Adrenal gland (tissue), 12 donors: ENCODE results near the gene PRX. TPM values are rescaled to one million over a fixed set of nuclear protein-coding genes. Genes with fewer than 3 reads are reported as not detected.

Experiments
- DNase-seq, 7 donors: peaks; one replicate each; pipeline ENCODE4 v3.0.0-alpha.2; 2019 to 2020
- H3K27ac ChIP-seq, 5 donors: fragments of 200-600 bp; sonication (generic) in 4 of 5; 1 replicate in 3 of 5; 2 replicates in 2 of 5; pipeline versions ENCODE4 v1.5.1 to v1.8.0; 2016 to 2020; ENCODE audit warnings: mild to moderate bottlenecking in 1 of 5
- H3K27me3 ChIP-seq: fragments of 200-600 bp; 2 replicates; pipeline ENCODE4 v1.8.0; 2021
- H3K36me3 ChIP-seq, 2 donors: fragments of 200-600 bp; replicated peaks in 1 of 2; 1 replicate in 1 of 2; 2 replicates in 1 of 2; pipeline versions ENCODE4 v1.5.1 to v1.8.0; 2018 to 2022
- H3K4me1 ChIP-seq, 2 donors: fragments of 200-600 bp; replicated peaks in 1 of 2; 1 replicate in 1 of 2; 2 replicates in 1 of 2; pipeline versions ENCODE4 v1.5.1 to v1.8.0; 2018 to 2021
- H3K4me3 ChIP-seq, 4 donors: fragments of 200-600 bp; sonication (generic) in 3 of 4; one replicate each; pipeline ENCODE4 v1.5.1; 2016 to 2018
- H3K9me3 ChIP-seq, 3 donors: fragments of 200-600 bp; sonication (generic) in 1 of 3; replicated peaks in 1 of 3; 1 replicate in 2 of 3; 2 replicates in 1 of 3; pipeline versions ENCODE4 v1.5.1 to v1.8.0; 2016 to 2021
- POLR2A ChIP-seq, 2 donors: fragments of 450-650 bp; IDR thresholded peaks; one replicate each; pipeline ENCODE4 v1.6.1; 2017; ENCODE audit warnings: antibody characterized with exemption in 2 of 2, mild to moderate bottlenecking in 2 of 2, moderate library complexity in 1 of 2
- WGBS, 4 donors: extraction: QIAGEN DNeasy Blood & Tissue Kit in 2 of 4; methylation state at CpG; one replicate each; pipeline versions ENCODE4 v1.1.5 to v1.1.7; 2013 to 2017; 5-methylcytosine and 5-hydroxymethylcytosine counted together
- intact Hi-C, 2 donors: fragments of 100-400 bp; cut with DNase I; formaldehyde crosslinking; loops; one replicate each; pipeline versions ENCODE4 v1.14.1 to v1.15.0; 2022 to 2023
- polyA plus RNA-seq, 3 donors: library from polyadenylated mRNA; stranded (reverse); fragments of 200-250 nt in 2 of 3; fragments of 350-450 nt in 1 of 3; fragmentation: Illumina TruSeq in 1 of 3; extraction: RNeasy Lipid Tissue Mini Kit (QIAGEN cat#74804) in 1 of 3; gene quantifications; one replicate each; pipeline ENCODE4 v1.2.3, GENCODE V29; 2013 to 2014
- total RNA-seq, 9 donors: library from RNA; depleted of rRNA in 4 of 9; stranded (reverse); fragments of >200 nt in 4 of 9; fragments of 120-200 nt in 1 of 9; fragmentation: NEBNext Ultra II Directional in 1 of 9; extraction: Animal tissue kit (Norgen Biotek cat#: 25700) in 1 of 9; gene quantifications; one replicate each; pipeline versions ENCODE4 v1.1.0 to v1.2.4, GENCODE V29; 2013 to 2023
- TF ChIP-seq, protein P1 (sequence below), 6 experiments: fragments of 450-650 bp in 4 of 6; fragments of 200-600 bp in 2 of 6; sonication (generic) in 1 of 6; IDR thresholded peaks; 1 replicate in 5 of 6; 2 replicates in 1 of 6; pipeline versions ENCODE4 v1.5.1 to v1.8.0; 2016 to 2021; ENCODE audit warnings: antibody characterized with exemption in 6 of 6, mild to moderate bottlenecking in 2 of 6, moderate library complexity in 1 of 6
- donor health status: healthy with polysubstance abuse.
- donor health status: Bipolar disorder and iron deficiency.
- donor health status: DM: yes; HTN: yes; CAD: no.
- donor health status: DM: no; HTN: no; CAD: no.
- donor health status: DM: no; HTN: no; CAD: no.
- donor health status: DM: yes; HTN: yes; CAD: no.

The PRX gene
- total and polyA plus RNA-seq, 12 donors: 3.2 to 12.8 (median 7.7) TPM

DNA sequence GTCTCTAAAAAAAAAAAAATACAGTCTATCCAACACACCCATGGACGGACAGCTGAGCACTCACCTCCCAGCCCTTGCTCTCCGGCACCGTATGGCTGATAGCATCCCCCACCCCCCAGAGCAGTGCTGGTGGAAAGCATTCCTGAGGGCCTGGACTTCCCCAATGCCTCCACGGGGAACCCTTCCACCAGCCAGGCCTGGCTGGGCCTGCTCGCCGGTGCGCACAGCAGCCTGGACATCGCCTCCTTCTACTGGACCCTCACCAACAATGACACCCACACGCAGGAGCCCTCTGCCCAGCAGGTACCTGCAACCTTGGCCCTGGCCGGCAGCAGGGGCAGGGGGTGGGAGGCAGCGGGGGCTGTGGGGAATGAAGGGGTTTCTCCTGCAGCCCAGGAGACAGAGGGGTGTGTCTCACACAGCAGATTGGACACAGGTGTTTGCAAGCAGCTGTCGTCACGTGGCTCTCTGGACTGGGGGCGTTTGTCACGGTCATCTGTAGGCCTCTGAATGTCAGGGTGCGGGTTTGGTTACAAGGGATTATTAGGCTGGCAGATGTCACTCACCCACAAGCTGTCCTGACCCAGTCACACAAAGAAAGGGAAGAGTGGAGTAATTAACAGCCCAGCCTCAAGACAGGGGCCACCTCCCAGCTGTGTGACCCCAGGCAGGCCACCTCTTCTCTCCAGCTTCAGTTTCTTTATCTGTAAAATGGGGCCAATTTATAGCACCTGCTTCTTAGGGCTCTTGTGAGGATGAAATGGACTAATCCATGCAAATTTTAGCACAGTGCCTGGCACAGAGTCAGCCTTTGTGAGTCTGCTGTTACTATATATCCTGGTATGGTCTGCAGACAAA, 45.4 kb downstream of the PRX start:
- TF ChIP-seq, protein P1, sequence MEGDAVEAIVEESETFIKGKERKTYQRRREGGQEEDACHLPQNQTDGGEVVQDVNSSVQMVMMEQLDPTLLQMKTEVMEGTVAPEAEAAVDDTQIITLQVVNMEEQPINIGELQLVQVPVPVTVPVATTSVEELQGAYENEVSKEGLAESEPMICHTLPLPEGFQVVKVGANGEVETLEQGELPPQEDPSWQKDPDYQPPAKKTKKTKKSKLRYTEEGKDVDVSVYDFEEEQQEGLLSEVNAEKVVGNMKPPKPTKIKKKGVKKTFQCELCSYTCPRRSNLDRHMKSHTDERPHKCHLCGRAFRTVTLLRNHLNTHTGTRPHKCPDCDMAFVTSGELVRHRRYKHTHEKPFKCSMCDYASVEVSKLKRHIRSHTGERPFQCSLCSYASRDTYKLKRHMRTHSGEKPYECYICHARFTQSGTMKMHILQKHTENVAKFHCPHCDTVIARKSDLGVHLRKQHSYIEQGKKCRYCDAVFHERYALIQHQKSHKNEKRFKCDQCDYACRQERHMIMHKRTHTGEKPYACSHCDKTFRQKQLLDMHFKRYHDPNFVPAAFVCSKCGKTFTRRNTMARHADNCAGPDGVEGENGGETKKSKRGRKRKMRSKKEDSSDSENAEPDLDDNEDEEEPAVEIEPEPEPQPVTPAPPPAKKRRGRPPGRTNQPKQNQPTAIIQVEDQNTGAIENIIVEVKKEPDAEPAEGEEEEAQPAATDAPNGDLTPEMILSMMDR (IDR thresholded peaks at IDR 0.05): no peak
- TF ChIP-seq POLR2A (IDR thresholded peaks at IDR 0.05): no peak
- no peak overlapping the region for H3K4me3 ChIP-seq
- intact Hi-C loops: no loop called here
- no peaks in the 10 kb centered on the region for H3K27me3 ChIP-seq
- WGBS, 4 donors: 81 to 88% (median 87%) methylated on average over 12 to 16 of the region's 16 CpGs
- no peak for DNase-seq
- H3K9me3 ChIP-seq: no peaks in the 10 kb centered on the region
- H3K27ac ChIP-seq: peak overlapping the region in 1 of 5 donors; percentile 5
- peaks cover 6 to 13% of the 10 kb centered on the region in 2 donors for H3K4me1 ChIP-seq
- H3K36me3 ChIP-seq: peaks cover 0 to 61% of the 10 kb centered on the region in 2 donors

GRCh38 chr19:40366697-40367561, 46.2 kb downstream of the PRX start:
- Histone ChIP-seq H3K27me3 (no peaks in the 10 kb centered on the region), H3K9me3 (no peaks in the 10 kb centered on the region), H3K4me1 (peaks cover 6 to 13% of the 10 kb centered on the region in 2 donors), H3K4me3 (no peak overlapping the region), H3K36me3 (peaks cover 0 to 52% of the 10 kb centered on the region in 2 donors), H3K27ac (peak overlapping the region in 1 of 5 donors; percentile 54)
- intact Hi-C loops: no loop called here
- 81 to 87% (median 83%) methylated on average over 15 to 27 of the region's 27 CpGs for WGBS, 4 donors
- peak in 1 of 7 donors; percentile 86 for DNase-seq
- TF ChIP-seq, protein P1 (IDR thresholded peaks at IDR 0.05): no peak
- peak in 1 of 2 donors; percentile 20 for TF ChIP-seq POLR2A (IDR thresholded peaks at IDR 0.05)

DNA sequence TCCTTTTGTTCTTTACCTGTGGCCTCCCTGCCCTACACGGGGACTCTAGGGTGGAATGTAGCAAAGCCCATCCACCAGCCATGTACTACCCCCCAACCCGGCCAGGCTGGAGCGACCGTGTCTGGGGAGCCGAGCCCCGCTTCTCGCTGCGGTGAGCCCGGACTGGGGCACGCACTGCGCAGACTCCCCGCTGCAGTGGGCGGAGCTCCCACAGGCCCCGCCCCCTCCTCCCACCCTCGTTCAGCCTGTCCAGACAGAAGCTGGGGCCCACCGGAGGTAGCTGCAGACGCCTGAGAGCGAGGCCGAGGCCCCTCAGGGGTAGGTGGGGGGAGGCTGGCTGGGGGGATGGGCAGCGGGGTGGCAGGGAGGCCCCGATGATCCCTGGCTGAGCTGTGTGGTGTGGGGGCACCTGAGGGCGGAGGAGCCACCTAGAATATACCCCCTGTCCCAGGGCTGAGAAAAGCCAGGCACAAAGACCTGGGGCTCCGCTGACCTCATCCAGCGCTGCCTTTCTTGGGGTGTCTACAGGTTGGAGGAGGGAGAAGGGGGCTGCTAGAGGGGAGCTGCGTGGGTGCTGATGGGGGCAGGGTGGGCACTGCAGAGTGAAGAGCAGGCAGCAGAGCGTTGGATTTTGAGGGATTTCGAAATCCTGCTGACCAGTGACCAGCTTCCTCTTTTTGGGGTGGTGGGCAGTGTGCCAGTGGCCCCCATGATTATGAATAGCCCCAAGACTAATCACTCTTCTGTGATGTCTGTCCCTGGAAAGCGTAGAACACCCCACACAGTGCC, 47.4 kb downstream of the PRX start:
- Histone ChIP-seq H3K4me3 (peak overlapping the region in 2 of 4 donors; percentile 24 to 69), H3K4me1 (peaks cover 6 to 14% of the 10 kb centered on the region in 2 donors), H3K27ac (peak overlapping the region in 4 of 5 donors; percentile 8 to 73 (median 54)), H3K9me3 (no peaks in the 10 kb centered on the region), H3K27me3 (no peaks in the 10 kb centered on the region), H3K36me3 (peaks cover 0 to 41% of the 10 kb centered on the region in 2 donors)
- TF ChIP-seq, protein P1 (IDR thresholded peaks at IDR 0.05): no peak
- peak in 1 of 2 donors; percentile 48 for TF ChIP-seq POLR2A (IDR thresholded peaks at IDR 0.05)
- DNase-seq: peak; percentile 76 to 90 (median 82)
- 12 to 30% (median 22%) methylated on average over 7 to 28 of the region's 28 CpGs for WGBS, 4 donors
- intact Hi-C loops: no loop called here
